H9 (cell line): Measurements from ENCODE around the gene CDH23. TPM values are rescaled to one million over a fixed set of nuclear protein-coding genes. Genes with fewer than 3 reads are reported as not detected.

Experiments
- DNase-seq: peaks from one replicate; pipeline ENCODE4 v3.0.0-alpha.2; 2017
- H2AFZ ChIP-seq: one replicate; pipeline ENCODE4 v1.6.1; 2013; ENCODE audit warnings: mild to moderate bottlenecking, low read length, control low read depth, moderate library complexity
- H2AK5ac ChIP-seq: 2 replicates; pipeline ENCODE4 v1.6.1; 2013; ENCODE audit warnings: low read length, control low read depth, mixed read lengths; ENCODE audit not compliant: insufficient read length
- H2BK120ac ChIP-seq: one replicate; pipeline ENCODE4 v1.6.1; 2013; ENCODE audit warnings: low read depth, mild to moderate bottlenecking, low read length, control low read depth, inconsistent platforms; ENCODE audit not compliant: poor library complexity, severe bottlenecking
- H2BK12ac ChIP-seq: 2 replicates; pipeline ENCODE4 v1.6.1; 2013; ENCODE audit warnings: low read length, control low read depth, mixed read lengths, low read depth; ENCODE audit not compliant: insufficient read length
- H2BK15ac ChIP-seq: 2 replicates; pipeline ENCODE4 v1.6.1; 2013; ENCODE audit warnings: low read depth, low read length, control low read depth
- H2BK20ac ChIP-seq: one replicate; pipeline ENCODE4 v1.6.1; 2013; ENCODE audit warnings: low read depth, mild to moderate bottlenecking, low read length, control low read depth, inconsistent platforms; ENCODE audit not compliant: poor library complexity, severe bottlenecking
- H2BK5ac ChIP-seq: 2 replicates; pipeline ENCODE4 v1.6.1; 2013; ENCODE audit warnings: low read length, control low read depth, mixed read lengths; ENCODE audit not compliant: insufficient read length
- H3K14ac ChIP-seq: 2 replicates; pipeline ENCODE4 v1.6.1; 2013; ENCODE audit warnings: low read length, control low read depth; ENCODE audit not compliant: insufficient read depth
- H3K18ac ChIP-seq: 2 replicates; pipeline ENCODE4 v1.6.1; 2013; ENCODE audit warnings: low read depth, mild to moderate bottlenecking, mixed read lengths, low read length, control low read depth; ENCODE audit not compliant: insufficient read length
- H3K23ac ChIP-seq: 2 replicates; pipeline ENCODE4 v1.6.1; 2013; ENCODE audit warnings: low read length, control low read depth, mixed read lengths, low read depth; ENCODE audit not compliant: insufficient read length
- H3K23me2 ChIP-seq: 2 replicates; pipeline ENCODE4 v1.6.1; 2013; ENCODE audit warnings: low read depth, mild to moderate bottlenecking, mixed read lengths, low read length, control low read depth; ENCODE audit not compliant: insufficient read length, poor library complexity, severe bottlenecking
- H3K27ac ChIP-seq: 2 replicates; pipeline ENCODE4 v1.5.1; 2013; ENCODE audit warnings: low read length, control low read depth, mixed read lengths, low read depth; ENCODE audit not compliant: insufficient read length
- H3K27me3 ChIP-seq: 2 replicates; pipeline ENCODE4 v1.6.1; 2013; ENCODE audit warnings: low read length, control low read depth, inconsistent platforms; ENCODE audit not compliant: insufficient read depth
- H3K4ac ChIP-seq: 2 replicates; pipeline ENCODE4 v1.6.1; 2013; ENCODE audit warnings: low read depth, mild to moderate bottlenecking, control low read depth, inconsistent platforms, low read length, moderate library complexity
- H3K4me1 ChIP-seq: 2 replicates; pipeline ENCODE4 v1.6.1; 2013; ENCODE audit warnings: low read length, control low read depth, inconsistent platforms; ENCODE audit not compliant: insufficient read depth
- H3K4me2 ChIP-seq: 2 replicates; pipeline ENCODE4 v1.6.1; 2013; ENCODE audit warnings: low read length, control low read depth, mixed read lengths; ENCODE audit not compliant: insufficient read length, insufficient read depth
- H3K56ac ChIP-seq: 2 replicates; pipeline ENCODE4 v1.6.1; 2013; ENCODE audit warnings: low read depth, mild to moderate bottlenecking, mixed read lengths, low read length, control low read depth; ENCODE audit not compliant: insufficient read length
- H3K79me1 ChIP-seq: 2 replicates; pipeline ENCODE4 v1.6.1; 2013; ENCODE audit warnings: low read depth, mild to moderate bottlenecking, moderate library complexity, low read length, control low read depth, inconsistent platforms; ENCODE audit not compliant: insufficient read depth, poor library complexity, severe bottlenecking
- H3K79me2 ChIP-seq: 2 replicates; pipeline ENCODE4 v1.6.1; 2013; ENCODE audit warnings: low read length, control low read depth, inconsistent platforms; ENCODE audit not compliant: insufficient read depth
- H3K9ac ChIP-seq: 2 replicates; pipeline ENCODE4 v1.6.1; 2013; ENCODE audit warnings: low read length, control low read depth, mixed read lengths; ENCODE audit not compliant: insufficient read length; ENCODE audit errors: extremely low read depth
- H3K9me3 ChIP-seq: one replicate; pipeline ENCODE4 v1.6.1; 2013; ENCODE audit warnings: low read depth, low read length, inconsistent platforms; ENCODE audit not compliant: control insufficient read depth
- H3T11ph ChIP-seq: one replicate; pipeline ENCODE4 v1.6.1; 2013; ENCODE audit warnings: mild to moderate bottlenecking, low read length, control low read depth, inconsistent platforms
- H4K20me1 ChIP-seq: one replicate; pipeline ENCODE4 v1.6.1; 2013; ENCODE audit not compliant: control insufficient read depth, insufficient read length, insufficient read depth
- H4K5ac ChIP-seq: 2 replicates; pipeline ENCODE4 v1.6.1; 2013; ENCODE audit warnings: low read depth, mild to moderate bottlenecking, mixed read lengths, low read length, control low read depth; ENCODE audit not compliant: insufficient read length
- H4K8ac ChIP-seq: replicated peaks from 2 replicates; pipeline ENCODE4 v1.6.1; 2013; ENCODE audit warnings: low read length, control low read depth, mixed read lengths, low read depth; ENCODE audit not compliant: insufficient read length
- H4K91ac ChIP-seq: 2 replicates; pipeline ENCODE4 v1.6.1; 2013; ENCODE audit warnings: low read depth, mild to moderate bottlenecking, moderate library complexity, mixed read lengths, low read length, control low read depth; ENCODE audit not compliant: insufficient read length
- H3K27ac Mint-ChIP-seq, 3 experiments: 2 replicates in 2 of 3; 3 replicates in 1 of 3; pipeline ENCODE4 v1.8.0; 2020 to 2021; ENCODE audit warnings: mixed read lengths in 3 of 3, mild to moderate bottlenecking in 1 of 3, moderate library complexity in 1 of 3
- H3K27me3 Mint-ChIP-seq: 2 replicates; pipeline ENCODE4 v1.8.0; 2021; ENCODE audit warnings: low read depth, mild to moderate bottlenecking, moderate library complexity, mixed read lengths
- H3K36me3 Mint-ChIP-seq, 3 experiments: 2 replicates in 2 of 3; 3 replicates in 1 of 3; pipeline ENCODE4 v1.8.0; 2020 to 2021; ENCODE audit warnings: low read depth in 3 of 3, mixed read lengths in 3 of 3; ENCODE audit not compliant: insufficient read depth in 1 of 3
- H3K4me1 Mint-ChIP-seq, 2 experiments: 2 replicates each; pipeline ENCODE4 v1.8.0; 2020; ENCODE audit warnings: mixed read lengths in 2 of 2
- H3K4me3 Mint-ChIP-seq, 2 experiments: 2 replicates in 1 of 2; 3 replicates in 1 of 2; pipeline ENCODE4 v1.8.0; 2020 to 2021; ENCODE audit warnings: mild to moderate bottlenecking in 2 of 2, mixed read lengths in 2 of 2, moderate library complexity in 1 of 2
- H3K9me3 Mint-ChIP-seq, 2 experiments: 2 replicates in 1 of 2; 3 replicates in 1 of 2; pipeline ENCODE4 v1.8.0; 2020; ENCODE audit warnings: mild to moderate bottlenecking in 2 of 2, mixed read lengths in 2 of 2, moderate library complexity in 1 of 2
- CTCF ChIP-seq: fragments of 200-600 bp; sonication (generic); conservative IDR thresholded peaks from 3 replicates; pipeline ENCODE4 v1.8.0; 2021; ENCODE audit warnings: antibody characterized with exemption, mild to moderate bottlenecking
- WGBS: extraction: QIAGEN DNeasy Blood & Tissue Kit; methylation state at CpG from one replicate; pipeline ENCODE4 v1.1.7; 2013; ENCODE audit warnings: missing lambda C conversion rate, low lambda C conversion rate, mixed read lengths; ENCODE audit not compliant: insufficient read length; ENCODE audit errors: extremely low coverage; 5-methylcytosine and 5-hydroxymethylcytosine counted together
- total RNA-seq: library from RNA; stranded (reverse); gene quantifications from 2 replicates; pipeline ENCODE4 v1.2.1, GENCODE V29; 2021

The CDH23 gene
- total RNA-seq, 1 experiment from 2014 or later, result 2.1 TPM

GRCh38 chr10:71597821-71598498 lies 201.2 kb downstream of the CDH23 start:
- WGBS, result no CpG with 5 or more reads among the region's 12 CpGs
- H3K18ac ChIP-seq, result no peak overlapping the region
- Mint-ChIP-seq H3K27ac (no peak overlapping the region), H3K9me3 (no peaks in the 10 kb centered on the region), H3K36me3 (no peaks in the 10 kb centered on the region), H3K27me3 (no peaks in the 10 kb centered on the region; the same call in 1 of the 2 replicates), H3K4me3 (no peak overlapping the region), H3K4me1 (peaks cover 2 to 16% of the 10 kb centered on the region in 2 experiments; a peak in 3 of 4 replicates)
- no peak overlapping the region for H3K23ac ChIP-seq
- H3K9me3 ChIP-seq, result no peaks in the 10 kb centered on the region
- no peak overlapping the region for H4K91ac ChIP-seq
- no peak for DNase-seq
- no peak overlapping the region for H4K8ac ChIP-seq
- no peak overlapping the region for H3T11ph ChIP-seq
- H3K27me3 ChIP-seq, result no peaks in the 10 kb centered on the region
- H3K4me1 ChIP-seq, result no peaks in the 10 kb centered on the region
- no peaks in the 10 kb centered on the region for H3K79me2 ChIP-seq
- H3K56ac ChIP-seq, result no peak overlapping the region
- no peak overlapping the region for H3K4ac ChIP-seq
- no peaks in the 10 kb centered on the region for H3K23me2 ChIP-seq
- H3K14ac ChIP-seq, result no peak overlapping the region; the same call in 1 of the 2 replicates
- H3K27ac ChIP-seq, result no peak overlapping the region
- H2BK15ac ChIP-seq, result no peak overlapping the region
- no peaks in the 10 kb centered on the region for H3K79me1 ChIP-seq
- TF ChIP-seq CTCF, result no peak
- H3K9ac ChIP-seq, result no peak overlapping the region
- no peak overlapping the region for H3K4me2 ChIP-seq
- H4K20me1 ChIP-seq, result no peaks in the 10 kb centered on the region
- H4K5ac ChIP-seq, result no peak overlapping the region
- no peak overlapping the region for H2BK120ac ChIP-seq
- H2BK5ac ChIP-seq, result no peak overlapping the region
- no peak overlapping the region for H2AK5ac ChIP-seq
- no peak overlapping the region for H2BK20ac ChIP-seq
- H2BK12ac ChIP-seq, result no peak overlapping the region
- no peak overlapping the region for H2AFZ ChIP-seq
